ENCODE data around the gene DEF6.

GRCh38 chr6:35291491-35291890 is 6.1 kb upstream of the DEF6 start:
- TF ChIP-seq, protein P1, sequence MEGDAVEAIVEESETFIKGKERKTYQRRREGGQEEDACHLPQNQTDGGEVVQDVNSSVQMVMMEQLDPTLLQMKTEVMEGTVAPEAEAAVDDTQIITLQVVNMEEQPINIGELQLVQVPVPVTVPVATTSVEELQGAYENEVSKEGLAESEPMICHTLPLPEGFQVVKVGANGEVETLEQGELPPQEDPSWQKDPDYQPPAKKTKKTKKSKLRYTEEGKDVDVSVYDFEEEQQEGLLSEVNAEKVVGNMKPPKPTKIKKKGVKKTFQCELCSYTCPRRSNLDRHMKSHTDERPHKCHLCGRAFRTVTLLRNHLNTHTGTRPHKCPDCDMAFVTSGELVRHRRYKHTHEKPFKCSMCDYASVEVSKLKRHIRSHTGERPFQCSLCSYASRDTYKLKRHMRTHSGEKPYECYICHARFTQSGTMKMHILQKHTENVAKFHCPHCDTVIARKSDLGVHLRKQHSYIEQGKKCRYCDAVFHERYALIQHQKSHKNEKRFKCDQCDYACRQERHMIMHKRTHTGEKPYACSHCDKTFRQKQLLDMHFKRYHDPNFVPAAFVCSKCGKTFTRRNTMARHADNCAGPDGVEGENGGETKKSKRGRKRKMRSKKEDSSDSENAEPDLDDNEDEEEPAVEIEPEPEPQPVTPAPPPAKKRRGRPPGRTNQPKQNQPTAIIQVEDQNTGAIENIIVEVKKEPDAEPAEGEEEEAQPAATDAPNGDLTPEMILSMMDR (conservative IDR thresholded peaks at IDR 0.05; ENCODE audit: low read depth, low read length), result no peak
- no peak for TF ChIP-seq EZH2 (IDR thresholded peaks at IDR 0.05; ENCODE audit: low read length, unreplicated experiment)

All from PC-3 (cell line).